ENCODE measurements around the gene SAPCD2.

- no peak for TF ChIP-seq POLR2A (IDR thresholded peaks at IDR 0.05)
- no peak for TF ChIP-seq CTCF (IDR thresholded peaks at IDR 0.05)
Measured at GRCh38 chr9:137080260-137081122, 10.1 kb upstream of the SAPCD2 start.

Measured in uterus (tissue), 2 donors.